ENCODE results near the gene DNAJC4.

DNAJC4 gene

GRCh38 chr11:64231546-64231945, 1.2 kb downstream of the DNAJC4 start:
- TF ChIP-seq CTCF (IDR thresholded peaks at IDR 0.05; ENCODE audit: low read depth, low read length, missing control alignments), result no peak
- H3K4me3 ChIP-seq (ENCODE audit: low read depth, low read length), result no peak overlapping the region
- no peak for DNase-seq (ENCODE audit: low read depth)
- in situ Hi-C loops (cut with HindIII; ENCODE audit: low sequenced_read_pairs), result no loop called here

GRCh38 chr11:64232182-64232966, 2.0 kb downstream of the DNAJC4 start:
- H3K4me3 ChIP-seq (ENCODE audit: low read depth, low read length), result no peak overlapping the region
- DNase-seq (ENCODE audit: low read depth), result no peak
- TF ChIP-seq CTCF (IDR thresholded peaks at IDR 0.05; ENCODE audit: low read depth, low read length, missing control alignments), result no peak
- in situ Hi-C loops (cut with HindIII; ENCODE audit: low sequenced_read_pairs), result no loop called here

- TF ChIP-seq CTCF (IDR thresholded peaks at IDR 0.05; ENCODE audit: low read depth, low read length, missing control alignments), result no peak
Measured at GRCh38 chr11:64232967-64233315, 2.6 kb downstream of the DNAJC4 start.

GRCh38 chr11:64233913-64234586, 3.7 kb downstream of the DNAJC4 start, which contains the start of gene VEGFB:
Gene VEGFB (plus strand): TSS chr11:64234584. CDS start chr11:64234834, 250 bp downstream.
- H3K4me3 ChIP-seq (ENCODE audit: low read depth, low read length), result peak within 1 kb of the TSS; percentile 61
- no peak for TF ChIP-seq CTCF (IDR thresholded peaks at IDR 0.05; ENCODE audit: low read depth, low read length, missing control alignments)
- in situ Hi-C loops (cut with HindIII; ENCODE audit: low sequenced_read_pairs), result no loop called here
- DNase-seq (ENCODE audit: low read depth), result no peak

More at GRCh38 chr11:64232967-64233315, 2.6 kb downstream of the DNAJC4 start:
- H3K4me3 ChIP-seq (ENCODE audit: low read depth, low read length), result no peak overlapping the region
- DNase-seq (ENCODE audit: low read depth), result no peak
- in situ Hi-C loops (cut with HindIII; ENCODE audit: low sequenced_read_pairs), result no loop called here

GRCh38 chr11:64234647-64235379, 4.5 kb downstream of the DNAJC4 start:
- in situ Hi-C loops (cut with HindIII; ENCODE audit: low sequenced_read_pairs), result no loop called here
- peak overlapping the region; percentile 61 for H3K4me3 ChIP-seq (ENCODE audit: low read depth, low read length)
- no peak for TF ChIP-seq CTCF (IDR thresholded peaks at IDR 0.05; ENCODE audit: low read depth, low read length, missing control alignments)
- no peak for DNase-seq (ENCODE audit: low read depth)

- DNase-seq (ENCODE audit: low read depth), result no peak
- peak overlapping the region; percentile 61 for H3K4me3 ChIP-seq (ENCODE audit: low read depth, low read length)
- no peak for TF ChIP-seq CTCF (IDR thresholded peaks at IDR 0.05; ENCODE audit: low read depth, low read length, missing control alignments)
- in situ Hi-C loops (cut with HindIII; ENCODE audit: low sequenced_read_pairs), result no loop called here
Measured at GRCh38 chr11:64235437-64236161, 5.3 kb downstream of the DNAJC4 start.
